H1 (cell line): Measurements from ENCODE around the gene AMH. TPM values are rescaled to one million over a fixed set of nuclear protein-coding genes. Genes with fewer than 3 reads are reported as not detected.

Experiments used
- CTCF ChIA-PET: fragments of 300-600 bp; sonication (Branson Sonifier 250); formaldehyde crosslinking; loops from one replicate; lab custom pipeline; 2021; ENCODE audit not compliant: partially characterized antibody; lab: Charles Lee
- POLR2A ChIA-PET: fragments of 300-600 bp; sonication (Branson Sonifier 250); formaldehyde crosslinking; loops from one replicate; lab custom pipeline; 2021; ENCODE audit warnings: inconsistent platforms; ENCODE audit not compliant: partially characterized antibody; lab: Charles Lee
- DNase-seq, 2 experiments: peaks; one replicate each; pipeline versions ENCODE4 v3.0.0 to v3.0.0-alpha.2; 2010 to 2022; ENCODE audit warnings: low spot score in 2 of 2, low read depth in 1 of 2, mixed read lengths in 1 of 2
- FAIRE-seq: peaks from 2 replicates; lab custom pipeline; 2011; peaks lifted over from hg19 to GRCh38; lab: Jason Lieb, UNC
- H2AFZ ChIP-seq: 2 replicates; pipeline ENCODE4 v1.8.1; 2012; ENCODE audit warnings: low read length, inconsistent platforms
- H2AK5ac ChIP-seq: 2 replicates; pipeline ENCODE4 v1.6.1; 2013; ENCODE audit warnings: low read depth, low read length
- H2BK120ac ChIP-seq: replicated peaks from 2 replicates; pipeline ENCODE3; 2013; ENCODE audit warnings: low read depth, low read length, inconsistent platforms
- H2BK12ac ChIP-seq: 2 replicates; pipeline ENCODE4 v1.6.1; 2013; ENCODE audit warnings: low read depth, low read length
- H2BK15ac ChIP-seq: 2 replicates; pipeline ENCODE4 v1.6.1; 2013; ENCODE audit warnings: low read length
- H2BK20ac ChIP-seq: 2 replicates; pipeline ENCODE4 v1.6.1; 2013; ENCODE audit warnings: low read length
- H2BK5ac ChIP-seq: 2 replicates; pipeline ENCODE4 v1.6.1; 2013; ENCODE audit warnings: low read depth, low read length
- H3K14ac ChIP-seq: 2 replicates; pipeline ENCODE4 v1.6.1; 2013; ENCODE audit warnings: inconsistent platforms; ENCODE audit not compliant: insufficient read length
- H3K18ac ChIP-seq: 2 replicates; pipeline ENCODE4 v1.6.1; 2013; ENCODE audit warnings: low read length; ENCODE audit errors: extremely low read depth
- H3K23ac ChIP-seq: 2 replicates; pipeline ENCODE4 v1.6.1; 2013; ENCODE audit warnings: inconsistent platforms; ENCODE audit not compliant: insufficient read length
- H3K23me2 ChIP-seq: 2 replicates; pipeline ENCODE4 v1.6.1; 2013; ENCODE audit warnings: low read depth, low read length
- H3K27ac ChIP-seq: 2 replicates; pipeline ENCODE4 v1.6.1; 2011; ENCODE audit warnings: low read depth, low read length, inconsistent platforms
- H3K27me3 ChIP-seq, 4 experiments: replicated peaks in 1 of 4; 1 replicate in 1 of 4; 2 replicates in 3 of 4; pipeline versions ENCODE4 v1.6.1 to v1.8.1; 2011 to 2013; ENCODE audit warnings: low read length in 3 of 4, mild to moderate bottlenecking in 3 of 4, inconsistent platforms in 2 of 4, mixed read lengths in 2 of 4, moderate library complexity in 1 of 4; ENCODE audit not compliant: control insufficient read depth in 3 of 4, insufficient read depth in 3 of 4; ENCODE audit errors: extremely low read depth in 1 of 4
- H3K36me3 ChIP-seq, 4 experiments: 2 replicates each; pipeline versions ENCODE4 v1.6.1 to v1.8.1; 2011 to 2013; ENCODE audit warnings: mild to moderate bottlenecking in 4 of 4, low read length in 3 of 4, moderate library complexity in 2 of 4, control low read depth in 1 of 4, inconsistent platforms in 1 of 4; ENCODE audit not compliant: insufficient read depth in 4 of 4, control insufficient read depth in 2 of 4
- H3K4ac ChIP-seq: replicated peaks from 2 replicates; pipeline ENCODE3; 2013; ENCODE audit warnings: low read length, low read depth, mixed read lengths, inconsistent platforms; ENCODE audit not compliant: insufficient read length
- H3K4me1 ChIP-seq, 4 experiments: replicated peaks in 1 of 4; 1 replicate in 1 of 4; 2 replicates in 3 of 4; pipeline versions ENCODE4 v1.6.1 to v1.8.1; 2011 to 2013; ENCODE audit warnings: low read length in 3 of 4, inconsistent platforms in 2 of 4, mixed read lengths in 1 of 4; ENCODE audit not compliant: insufficient read depth in 4 of 4, control insufficient read depth in 3 of 4
- H3K4me2 ChIP-seq, 2 experiments: 2 replicates each; pipeline versions ENCODE4 v1.6.1 to v1.8.1; 2011 to 2013; ENCODE audit warnings: low read depth in 2 of 2, low read length in 2 of 2, control low read depth in 1 of 2, inconsistent platforms in 1 of 2, mild to moderate bottlenecking in 1 of 2; ENCODE audit not compliant: insufficient read depth in 1 of 2
- H3K4me3 ChIP-seq, 4 experiments: fragments of 200-600, 300-600 bp in 1 of 4; sonication (generic), shearing (Covaris generic), sonication (Bioruptor Twin) in 1 of 4; 2 replicates each; pipeline versions ENCODE4 v1.5.1 to v1.8.1; 2011 to 2016; ENCODE audit warnings: low read length in 4 of 4, low read depth in 3 of 4, control low read depth in 2 of 4, inconsistent platforms in 2 of 4, mild to moderate bottlenecking in 2 of 4, mixed read lengths in 1 of 4, moderate library complexity in 1 of 4; ENCODE audit not compliant: insufficient read depth in 2 of 4; ENCODE audit errors: extremely low read depth in 1 of 4
- H3K56ac ChIP-seq: replicated peaks from 2 replicates; pipeline ENCODE3; 2013; ENCODE audit warnings: low read depth, mild to moderate bottlenecking, mixed read lengths, low read length, inconsistent platforms; ENCODE audit not compliant: insufficient read length
- H3K79me1 ChIP-seq: 2 replicates; pipeline ENCODE4 v1.6.1; 2013; ENCODE audit warnings: low read depth, low read length, control low read depth
- H3K79me2 ChIP-seq, 2 experiments: 2 replicates each; pipeline versions ENCODE4 v1.6.1 to v1.8.1; 2012 to 2013; ENCODE audit warnings: low read length in 2 of 2, mild to moderate bottlenecking in 2 of 2, inconsistent platforms in 1 of 2; ENCODE audit not compliant: insufficient read depth in 2 of 2, control insufficient read depth in 1 of 2
- H3K9ac ChIP-seq, 4 experiments: replicated peaks in 1 of 4; 1 replicate in 1 of 4; 2 replicates in 3 of 4; pipeline versions ENCODE4 v1.6.1 to v1.8.1; 2011 to 2013; ENCODE audit warnings: low read depth in 3 of 4, low read length in 3 of 4, control low read depth in 2 of 4, mild to moderate bottlenecking in 2 of 4, moderate library complexity in 2 of 4, inconsistent platforms in 1 of 4; ENCODE audit errors: extremely low read depth in 1 of 4
- H3K9me3 ChIP-seq, 2 experiments: 2 replicates each; pipeline versions ENCODE4 v1.6.1 to v1.8.1; 2012 to 2013; ENCODE audit warnings: mild to moderate bottlenecking in 2 of 2, moderate library complexity in 2 of 2, control low read depth in 1 of 2, inconsistent platforms in 1 of 2, low read depth in 1 of 2, low read length in 1 of 2, mixed read lengths in 1 of 2; ENCODE audit not compliant: insufficient read depth in 2 of 2
- H4K20me1 ChIP-seq, 2 experiments: replicated peaks in 1 of 2; 2 replicates each; pipeline versions ENCODE3 to v1.8.1; 2011 to 2013; ENCODE audit warnings: inconsistent platforms in 2 of 2, low read length in 2 of 2, mild to moderate bottlenecking in 1 of 2; ENCODE audit not compliant: insufficient read depth in 2 of 2, control insufficient read depth in 1 of 2
- H4K5ac ChIP-seq: 2 replicates; pipeline ENCODE4 v1.6.1; 2013; ENCODE audit warnings: low read length, low read depth, mixed read lengths, inconsistent platforms; ENCODE audit not compliant: insufficient read length
- H4K8ac ChIP-seq: 2 replicates; pipeline ENCODE4 v1.8.0; 2013; ENCODE audit warnings: mild to moderate bottlenecking, moderate library complexity, low read length, inconsistent platforms; ENCODE audit not compliant: insufficient read depth; ENCODE audit errors: extremely low read depth
- H4K91ac ChIP-seq: replicated peaks from 2 replicates; pipeline ENCODE3; 2013; ENCODE audit warnings: low read length, mixed read lengths, inconsistent platforms; ENCODE audit not compliant: insufficient read length
- ATF2 ChIP-seq: IDR thresholded peaks from 2 replicates; pipeline ENCODE4 v1.6.1; 2012; ENCODE audit warnings: low read length, inconsistent platforms
- EP300 ChIP-seq, 2 experiments: IDR thresholded peaks; 1 replicate in 1 of 2; 2 replicates in 1 of 2; pipeline ENCODE4 v1.6.1; 2011 to 2012; ENCODE audit warnings: low read depth in 2 of 2, low read length in 2 of 2, mild to moderate bottlenecking in 2 of 2, borderline replicate concordance in 1 of 2, inconsistent platforms in 1 of 2, moderate library complexity in 1 of 2
- KDM4A ChIP-seq: IDR thresholded peaks from one replicate; pipeline ENCODE4 v1.7.1; 2012; ENCODE audit warnings: low read depth, mild to moderate bottlenecking, moderate library complexity, low read length, inconsistent platforms; ENCODE audit not compliant: severe bottlenecking
- KDM5A ChIP-seq: fragments of 200-600 bp; IDR thresholded peaks from 2 replicates; pipeline ENCODE4 v1.7.1; 2012; ENCODE audit warnings: mild to moderate bottlenecking, low read length, inconsistent platforms, mixed read lengths
- SRF ChIP-seq: IDR thresholded peaks from 2 replicates; pipeline ENCODE4 v1.6.1; 2011; ENCODE audit warnings: mild to moderate bottlenecking, low read depth, low read length, moderate library complexity
- SUZ12 ChIP-seq: fragments of 200-600 bp; sonication (generic); IDR thresholded peaks from 2 replicates; pipeline ENCODE4 v1.6.1; 2012; ENCODE audit warnings: mild to moderate bottlenecking, inconsistent platforms, low read length, moderate library complexity, mixed read lengths
- WGBS, 2 experiments: shearing (Covaris generic) in 1 of 2; methylation state at CpG; one replicate each; pipeline versions ENCODE4 v1.1.6 to v1.1.7; 2013 to 2015; ENCODE audit warnings: low lambda C conversion rate in 2 of 2, mixed read lengths in 2 of 2, inconsistent platforms in 1 of 2, low coverage in 1 of 2, missing lambda C conversion rate in 1 of 2; ENCODE audit not compliant: insufficient replicate concordance in 2 of 2, insufficient coverage in 1 of 2, insufficient read length in 1 of 2; ENCODE audit errors: extremely low coverage in 1 of 2, missing lambda C conversion rate in 1 of 2; 5-methylcytosine and 5-hydroxymethylcytosine counted together
- polyA plus RNA-seq, 7 experiments: library from polyadenylated mRNA; depleted of rRNA in 3 of 7; stranded (reverse) in 5 of 7; unstranded in 2 of 7; fragments of >200 nt in 5 of 7; fragments of 200-250 nt in 2 of 7; gene quantifications; 1 replicate in 5 of 7; 2 replicates in 1 of 7; 4 replicates in 1 of 7; pipeline versions ENCODE4 v1.2.1 to v1.2.3, GENCODE V29; 2011 to 2013; ENCODE audit warnings: missing spikeins in 2 of 7, mixed read lengths in 2 of 7
- total RNA-seq: library from RNA; stranded (reverse); fragmentation: NEBNext Ultra II Directional; extraction: Animal tissue kit (Norgen Biotek cat#: 25700); gene quantifications from 2 replicates; pipeline ENCODE4 v1.2.1, GENCODE V29; 2021
- TF ChIP-seq, protein P1 (sequence below): IDR thresholded peaks from 2 replicates; pipeline ENCODE4 v1.6.1; 2012; ENCODE audit warnings: inconsistent platforms

Gene AMH
- total and polyA plus RNA-seq, 2 of the 8 experiments (the other 6 are each of a cell fraction or from before 2014, with no cell fraction given) = 10.5 to 15.4 TPM

DNA sequence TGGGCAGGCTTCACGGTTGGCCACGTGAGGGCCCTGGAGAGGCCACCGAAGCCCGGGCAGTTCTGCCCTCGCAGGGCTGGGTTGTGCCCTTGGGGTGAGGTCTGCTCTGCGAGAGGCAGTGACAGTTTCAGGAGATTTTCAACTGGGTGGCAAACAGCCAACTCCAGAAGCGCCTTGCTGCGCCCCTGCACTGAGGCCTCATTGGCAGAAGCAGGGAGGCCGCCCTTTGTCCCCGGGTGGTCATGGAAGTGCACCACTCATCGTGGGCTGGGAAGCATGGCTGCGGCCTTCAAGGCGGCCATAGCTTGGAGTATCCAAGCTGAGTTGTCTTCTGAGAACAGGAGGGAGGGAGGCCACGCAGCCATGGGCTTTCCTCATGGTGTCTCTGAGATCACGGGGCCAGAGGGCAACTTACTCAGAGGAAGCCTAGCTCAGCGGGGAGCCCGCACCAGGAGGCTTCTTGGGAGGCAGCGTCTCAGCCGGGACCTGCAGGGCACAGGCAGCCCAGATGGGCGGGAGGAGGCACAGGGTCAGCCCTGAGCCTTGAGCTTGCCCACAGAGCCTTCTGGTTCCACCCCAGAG lies 27.8 kb upstream of the AMH start:
- no peak overlapping the region for H3K14ac ChIP-seq
- H4K20me1 ChIP-seq = peaks cover 0 to 12% of the 10 kb centered on the region in 2 experiments
- no peak for DNase-seq
- no peak overlapping the region for H2AK5ac ChIP-seq
- H2AFZ ChIP-seq = no peak overlapping the region
- H3K4me1 ChIP-seq = no peaks in the 10 kb centered on the region
- CTCF ChIA-PET = interaction anchor here (0.6 to 2.6 kb wide), 9 partner anchors 12 to 730 kb away, joined by 3 to 10 read pairs (median 4); partner anchors contain the start of genes PLEKHJ1 and REEP6
- no peak overlapping the region for H2BK5ac ChIP-seq
- no peak overlapping the region for H3K56ac ChIP-seq
- no peak overlapping the region for H4K8ac ChIP-seq
- H3K18ac ChIP-seq = no peak overlapping the region
- H4K91ac ChIP-seq = no peak overlapping the region
- H2BK20ac ChIP-seq = no peak overlapping the region
- no peak overlapping the region for H2BK15ac ChIP-seq
- H2BK12ac ChIP-seq = no peak overlapping the region
- WGBS, 2 experiments = 93% methylated on average over 19 of the region's 20 CpGs; no CpG with 5 or more reads in 1 of the 2 experiments
- H3K79me1 ChIP-seq = no peaks in the 10 kb centered on the region
- H3K27ac ChIP-seq = no peak overlapping the region
- H3K9me3 ChIP-seq = no peaks in the 10 kb centered on the region
- no peak overlapping the region for H2BK120ac ChIP-seq
- H3K9ac ChIP-seq = no peak overlapping the region
- H3K4me2 ChIP-seq = no peak overlapping the region
- no peaks in the 10 kb centered on the region for H3K27me3 ChIP-seq
- H3K4ac ChIP-seq = no peak overlapping the region
- H4K5ac ChIP-seq = no peak overlapping the region
- no peak for FAIRE-seq
- POLR2A ChIA-PET = interaction anchor here (0.6 to 5.6 kb wide), 6 partner anchors 9 to 17 kb away, joined by 3 to 34 read pairs (median 3); partner anchors contain the start of gene PLEKHJ1
- H3K79me2 ChIP-seq = no peaks in the 10 kb centered on the region
- no peak overlapping the region for H3K4me3 ChIP-seq
- H3K23ac ChIP-seq = no peak overlapping the region
- peaks cover 4 to 41% (median 25%) of the 10 kb centered on the region in 4 experiments for H3K36me3 ChIP-seq
- H3K23me2 ChIP-seq = no peaks in the 10 kb centered on the region
- TF ChIP-seq SUZ12 = no peak
- no peak for TF ChIP-seq SRF
- TF ChIP-seq ATF2 = no peak
- no peak for TF ChIP-seq EP300 (IDR thresholded peaks at IDR 0.05; ENCODE audit: borderline replicate concordance in 1 of 2, low read depth in 2 of 2, low read length in 2 of 2)
- TF ChIP-seq, protein P1, sequence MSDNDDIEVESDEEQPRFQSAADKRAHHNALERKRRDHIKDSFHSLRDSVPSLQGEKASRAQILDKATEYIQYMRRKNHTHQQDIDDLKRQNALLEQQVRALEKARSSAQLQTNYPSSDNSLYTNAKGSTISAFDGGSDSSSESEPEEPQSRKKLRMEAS = no peak
- no peak for TF ChIP-seq KDM5A
- TF ChIP-seq KDM4A = no peak
